Spleen (tissue), 7 donors: ENCODE measurements around the gene CATSPER4.

Experiments
- POLR2A ChIP-seq, 3 donors: fragments of 450-650 bp; IDR thresholded peaks; one replicate each; pipeline ENCODE4 v1.5.1; 2017; ENCODE audit warnings: antibody characterized with exemption in 3 of 3, mild to moderate bottlenecking in 1 of 3
- TF ChIP-seq, protein P1 (sequence below), 11 experiments: fragments of 200-600 bp in 7 of 11; fragments of 450-650 bp in 4 of 11; sonication (generic) in 4 of 11; IDR thresholded peaks in 8 of 11; conservative IDR thresholded peaks in 3 of 11; 1 replicate in 7 of 11; 2 replicates in 4 of 11; pipeline versions ENCODE4 v1.4.0 to v1.8.0; 2016 to 2021; ENCODE audit warnings: antibody characterized with exemption in 11 of 11, inconsistent platforms in 4 of 11, mild to moderate bottlenecking in 1 of 11
- donor health status: DM: no; HTN: no; CAD: no; lungs with moderate emphysema.
- donor health status: DM: no; HTN: no; CAD: no.
- donor health status: DM: no; HTN: no; CAD: no.

GRCh38 chr1:26145041-26145959 is 45.1 kb upstream of the CATSPER4 start:
- TF ChIP-seq, protein P1, sequence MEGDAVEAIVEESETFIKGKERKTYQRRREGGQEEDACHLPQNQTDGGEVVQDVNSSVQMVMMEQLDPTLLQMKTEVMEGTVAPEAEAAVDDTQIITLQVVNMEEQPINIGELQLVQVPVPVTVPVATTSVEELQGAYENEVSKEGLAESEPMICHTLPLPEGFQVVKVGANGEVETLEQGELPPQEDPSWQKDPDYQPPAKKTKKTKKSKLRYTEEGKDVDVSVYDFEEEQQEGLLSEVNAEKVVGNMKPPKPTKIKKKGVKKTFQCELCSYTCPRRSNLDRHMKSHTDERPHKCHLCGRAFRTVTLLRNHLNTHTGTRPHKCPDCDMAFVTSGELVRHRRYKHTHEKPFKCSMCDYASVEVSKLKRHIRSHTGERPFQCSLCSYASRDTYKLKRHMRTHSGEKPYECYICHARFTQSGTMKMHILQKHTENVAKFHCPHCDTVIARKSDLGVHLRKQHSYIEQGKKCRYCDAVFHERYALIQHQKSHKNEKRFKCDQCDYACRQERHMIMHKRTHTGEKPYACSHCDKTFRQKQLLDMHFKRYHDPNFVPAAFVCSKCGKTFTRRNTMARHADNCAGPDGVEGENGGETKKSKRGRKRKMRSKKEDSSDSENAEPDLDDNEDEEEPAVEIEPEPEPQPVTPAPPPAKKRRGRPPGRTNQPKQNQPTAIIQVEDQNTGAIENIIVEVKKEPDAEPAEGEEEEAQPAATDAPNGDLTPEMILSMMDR (IDR thresholded peaks at IDR 0.05 in 8 of 11, conservative IDR thresholded peaks at IDR 0.05 in 3 of 11) = peak; percentile 61 to 92 (median 80)
- TF ChIP-seq POLR2A (IDR thresholded peaks at IDR 0.05) = no peak
